Esophagus muscularis mucosa (tissue), 3 donors: ENCODE measurements around the gene DGKG.

Experiments used
- CTCF ChIP-seq, 3 experiments: fragments of 200-600 bp in 2 of 3; fragments of 450-650 bp in 1 of 3; sonication (generic) in 2 of 3; IDR thresholded peaks; one replicate each; pipeline ENCODE4 v1.5.1; 2017 to 2019; ENCODE audit warnings: antibody characterized with exemption in 3 of 3, mild to moderate bottlenecking in 2 of 3, moderate library complexity in 1 of 3
- POLR2A ChIP-seq: fragments of 450-650 bp; IDR thresholded peaks from one replicate; pipeline ENCODE4 v1.6.1; 2017; ENCODE audit warnings: antibody characterized with exemption, moderate library complexity, mild to moderate bottlenecking, low read depth

- no peak for TF ChIP-seq CTCF (IDR thresholded peaks at IDR 0.05)
- TF ChIP-seq POLR2A, result no peak
These were observed 20.3 kb upstream of the DGKG start for GRCh38 chr3:186382217-186382885.
